ENCODE data around the gene CACNA1D.

The CACNA1D gene

DNA sequence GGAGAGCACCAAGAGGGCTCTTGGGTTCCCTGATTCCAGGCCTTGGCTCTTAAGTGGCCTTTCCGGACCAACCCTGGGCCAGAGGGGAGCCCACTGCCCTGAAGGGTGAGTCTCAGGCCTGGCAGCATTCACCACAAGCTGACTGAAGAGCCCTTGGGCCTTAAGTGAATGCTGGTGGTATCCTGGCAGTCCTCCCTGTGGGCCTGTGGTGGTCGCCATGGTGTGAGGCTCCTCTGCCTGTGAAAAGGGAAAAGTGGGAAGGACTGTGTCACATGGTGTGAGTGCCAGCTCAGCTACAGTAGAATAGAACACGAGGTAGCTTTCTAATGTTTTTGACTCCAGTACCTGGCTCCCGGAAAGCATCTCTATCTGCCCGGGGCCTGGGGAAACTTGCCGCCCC lies 336.5 kb downstream of the CACNA1D start:
- TF ChIP-seq, protein P1, sequence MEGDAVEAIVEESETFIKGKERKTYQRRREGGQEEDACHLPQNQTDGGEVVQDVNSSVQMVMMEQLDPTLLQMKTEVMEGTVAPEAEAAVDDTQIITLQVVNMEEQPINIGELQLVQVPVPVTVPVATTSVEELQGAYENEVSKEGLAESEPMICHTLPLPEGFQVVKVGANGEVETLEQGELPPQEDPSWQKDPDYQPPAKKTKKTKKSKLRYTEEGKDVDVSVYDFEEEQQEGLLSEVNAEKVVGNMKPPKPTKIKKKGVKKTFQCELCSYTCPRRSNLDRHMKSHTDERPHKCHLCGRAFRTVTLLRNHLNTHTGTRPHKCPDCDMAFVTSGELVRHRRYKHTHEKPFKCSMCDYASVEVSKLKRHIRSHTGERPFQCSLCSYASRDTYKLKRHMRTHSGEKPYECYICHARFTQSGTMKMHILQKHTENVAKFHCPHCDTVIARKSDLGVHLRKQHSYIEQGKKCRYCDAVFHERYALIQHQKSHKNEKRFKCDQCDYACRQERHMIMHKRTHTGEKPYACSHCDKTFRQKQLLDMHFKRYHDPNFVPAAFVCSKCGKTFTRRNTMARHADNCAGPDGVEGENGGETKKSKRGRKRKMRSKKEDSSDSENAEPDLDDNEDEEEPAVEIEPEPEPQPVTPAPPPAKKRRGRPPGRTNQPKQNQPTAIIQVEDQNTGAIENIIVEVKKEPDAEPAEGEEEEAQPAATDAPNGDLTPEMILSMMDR (IDR thresholded peaks at IDR 0.05; ENCODE audit: low read depth, low read length, missing control alignments) = no peak
- no peak overlapping the region for H3K4me3 ChIP-seq (replicated peaks; ENCODE audit: low read depth, low read length)
- no peak for DNase-seq (ENCODE audit: extremely low read depth, low read depth)

DNA sequence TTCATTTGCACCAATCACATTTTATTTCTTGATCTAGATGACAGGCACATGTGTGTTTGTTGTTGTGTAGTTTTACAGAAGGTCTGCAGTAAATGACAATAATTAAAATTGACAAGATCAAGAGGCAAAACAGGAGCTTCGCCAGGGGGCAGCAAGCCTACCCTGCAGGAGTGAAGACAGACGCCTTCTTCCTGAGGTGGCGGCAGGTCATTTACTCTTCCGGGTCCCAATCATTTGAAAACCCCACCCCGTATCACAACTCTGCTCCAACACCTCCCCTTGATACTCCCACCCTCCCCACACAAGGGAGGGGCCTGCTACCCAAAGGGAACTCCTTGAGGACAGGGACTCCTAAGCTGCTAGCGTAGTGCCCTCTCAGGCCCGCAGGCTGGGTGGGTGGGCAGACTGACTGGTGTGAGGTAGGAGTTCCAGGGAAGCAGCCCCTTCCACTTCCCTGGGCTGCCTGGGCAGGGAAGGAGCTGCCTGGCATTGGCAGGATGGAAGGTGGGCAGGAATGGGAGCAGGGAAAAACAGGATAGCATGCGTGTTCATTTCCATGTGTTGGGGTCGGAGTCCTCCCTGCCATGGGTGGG lies 338.7 kb downstream of the CACNA1D start:
- DNase-seq (ENCODE audit: extremely low read depth, low read depth) = no peak
- TF ChIP-seq, protein P1 (IDR thresholded peaks at IDR 0.05; ENCODE audit: low read depth, low read length, missing control alignments) = no peak
- H3K4me3 ChIP-seq (replicated peaks; ENCODE audit: low read depth, low read length) = no peak overlapping the region

DNA sequence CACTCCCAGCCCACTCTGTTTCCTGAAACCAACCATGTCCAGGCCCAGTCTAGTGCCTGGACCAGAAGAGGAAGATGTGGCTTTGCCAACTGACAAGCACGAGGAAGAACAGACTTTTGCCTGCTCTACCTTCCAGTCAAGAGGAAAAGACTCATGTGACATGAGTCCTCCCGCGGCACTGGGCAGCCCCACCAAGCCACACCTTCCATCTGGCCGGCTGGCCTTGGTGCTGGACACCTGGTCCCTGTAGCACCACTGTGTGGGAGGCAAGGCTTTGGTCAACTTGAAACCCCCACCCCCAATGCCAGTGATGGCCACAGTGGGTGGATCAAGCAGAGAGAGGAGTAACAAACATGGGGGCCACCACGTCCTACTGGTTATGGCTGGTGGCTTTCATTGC lies 339.3 kb downstream of the CACNA1D start:
- no peak overlapping the region for H3K4me3 ChIP-seq (replicated peaks; ENCODE audit: low read depth, low read length)
- no peak for DNase-seq (ENCODE audit: extremely low read depth, low read depth)
- TF ChIP-seq, protein P1 (IDR thresholded peaks at IDR 0.05; ENCODE audit: low read depth, low read length, missing control alignments) = no peak

DNA sequence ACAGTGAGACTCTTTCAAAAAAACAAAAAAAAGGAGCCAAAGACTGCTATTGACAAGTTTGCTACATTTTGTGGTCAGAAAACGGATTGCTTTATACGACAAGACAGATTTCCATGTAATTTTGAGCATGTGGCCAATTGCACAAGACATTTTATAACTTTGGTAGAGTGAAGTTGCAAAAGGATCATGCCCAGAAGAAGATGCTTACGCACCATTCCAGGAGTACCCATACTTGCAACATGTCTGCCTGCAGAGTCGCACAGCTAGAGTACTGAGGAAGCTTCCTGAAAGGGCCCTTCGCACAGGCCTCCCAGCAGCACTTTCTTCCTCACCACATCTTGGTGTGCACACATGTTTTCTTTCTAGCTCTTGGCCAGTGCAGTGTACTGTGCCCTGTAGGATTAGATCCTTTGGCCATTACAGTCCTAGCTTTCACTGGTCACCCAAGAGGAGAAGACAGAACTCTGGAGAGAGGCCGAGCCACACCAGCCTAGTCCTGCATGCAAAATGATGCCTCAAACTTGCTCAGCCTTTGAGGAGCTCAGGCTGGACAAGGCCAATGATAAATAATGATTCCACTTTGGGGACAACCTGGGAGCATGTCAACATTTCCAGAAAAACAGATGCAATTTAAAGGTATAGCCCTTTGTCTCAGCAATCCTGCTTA lies 340.2 kb downstream of the CACNA1D start:
- DNase-seq (ENCODE audit: extremely low read depth, low read depth) = no peak
- H3K4me3 ChIP-seq (replicated peaks; ENCODE audit: low read depth, low read length) = no peak overlapping the region
- TF ChIP-seq, protein P1 (IDR thresholded peaks at IDR 0.05; ENCODE audit: low read depth, low read length, missing control alignments) = no peak

DNA sequence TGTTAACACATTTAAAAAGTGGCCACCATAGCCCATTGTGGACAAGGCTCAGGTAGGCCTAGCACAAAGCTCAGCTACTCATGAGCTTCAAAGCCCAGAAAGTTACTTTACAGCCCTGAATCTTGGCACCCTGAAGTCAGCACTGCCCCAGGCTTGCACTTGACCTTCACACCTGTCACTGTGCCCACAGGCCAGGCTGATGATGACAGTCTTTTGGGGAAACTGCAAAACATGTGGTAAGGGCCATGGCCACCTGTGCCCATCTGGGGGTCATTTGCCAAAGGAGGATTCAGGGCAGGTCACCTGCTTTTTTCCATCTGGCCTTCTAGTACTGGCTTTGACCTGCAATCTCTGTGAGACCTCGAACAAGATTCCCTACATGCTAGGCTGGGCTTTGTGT lies 340.8 kb downstream of the CACNA1D start:
- TF ChIP-seq, protein P1 (IDR thresholded peaks at IDR 0.05; ENCODE audit: low read depth, low read length, missing control alignments) = no peak
- DNase-seq (ENCODE audit: extremely low read depth, low read depth) = no peak
- no peak overlapping the region for H3K4me3 ChIP-seq (replicated peaks; ENCODE audit: low read depth, low read length)

DNA sequence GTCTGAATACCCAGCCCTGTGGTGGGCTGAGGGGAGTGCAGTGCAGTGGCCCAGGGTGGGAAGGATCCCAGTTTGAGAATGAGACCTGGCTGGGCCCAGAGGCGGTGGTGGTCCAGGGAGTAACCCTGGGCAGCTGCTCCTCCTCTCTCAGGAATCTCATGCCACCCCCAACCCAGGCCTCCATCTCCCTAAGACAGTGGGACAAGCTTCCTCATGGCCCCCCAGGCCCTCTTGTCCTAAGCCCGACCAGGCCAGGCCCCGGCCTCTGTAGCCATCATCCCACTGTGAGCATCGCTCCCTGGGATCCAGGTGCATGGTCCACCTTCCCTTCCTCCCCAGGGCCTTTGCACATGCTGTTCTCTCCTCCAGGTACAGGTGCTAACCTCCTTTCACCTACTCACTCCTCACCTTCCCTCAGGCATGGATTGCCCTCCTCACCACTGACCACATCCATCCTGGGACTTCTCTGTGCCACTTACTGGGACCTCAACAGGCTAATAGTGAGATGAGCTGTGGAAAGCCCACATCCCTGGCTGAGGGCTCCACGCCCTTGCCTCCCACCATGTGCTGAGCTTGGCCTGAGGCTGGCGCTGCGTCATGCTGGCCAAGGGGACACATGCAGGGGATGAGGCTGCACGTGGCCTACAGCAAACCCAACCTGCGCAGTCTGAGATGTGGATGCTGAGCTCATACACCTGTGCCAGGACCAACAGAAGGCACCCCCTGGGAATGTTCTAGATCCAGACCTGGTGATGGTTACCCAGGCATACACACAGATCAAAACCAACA lies 341.9 kb downstream of the CACNA1D start:
- DNase-seq (ENCODE audit: extremely low read depth, low read depth) = no peak
- H3K4me3 ChIP-seq (replicated peaks; ENCODE audit: low read depth, low read length) = no peak overlapping the region
- TF ChIP-seq, protein P1 (IDR thresholded peaks at IDR 0.05; ENCODE audit: low read depth, low read length, missing control alignments) = no peak
